Amniotic stem cell (primary cell): ENCODE data around the gene JMJD1C.
"Not testable (repeated sequence)": the region's sequence is repeated elsewhere in the genome, so short reads cannot be mapped to it uniquely, and the experiment has no call there.

ENCODE experiments used
- DNase-seq: peaks from one replicate; lab custom pipeline; 2025; lab: John Stamatoyannopoulos, UW

The JMJD1C gene

DNA sequence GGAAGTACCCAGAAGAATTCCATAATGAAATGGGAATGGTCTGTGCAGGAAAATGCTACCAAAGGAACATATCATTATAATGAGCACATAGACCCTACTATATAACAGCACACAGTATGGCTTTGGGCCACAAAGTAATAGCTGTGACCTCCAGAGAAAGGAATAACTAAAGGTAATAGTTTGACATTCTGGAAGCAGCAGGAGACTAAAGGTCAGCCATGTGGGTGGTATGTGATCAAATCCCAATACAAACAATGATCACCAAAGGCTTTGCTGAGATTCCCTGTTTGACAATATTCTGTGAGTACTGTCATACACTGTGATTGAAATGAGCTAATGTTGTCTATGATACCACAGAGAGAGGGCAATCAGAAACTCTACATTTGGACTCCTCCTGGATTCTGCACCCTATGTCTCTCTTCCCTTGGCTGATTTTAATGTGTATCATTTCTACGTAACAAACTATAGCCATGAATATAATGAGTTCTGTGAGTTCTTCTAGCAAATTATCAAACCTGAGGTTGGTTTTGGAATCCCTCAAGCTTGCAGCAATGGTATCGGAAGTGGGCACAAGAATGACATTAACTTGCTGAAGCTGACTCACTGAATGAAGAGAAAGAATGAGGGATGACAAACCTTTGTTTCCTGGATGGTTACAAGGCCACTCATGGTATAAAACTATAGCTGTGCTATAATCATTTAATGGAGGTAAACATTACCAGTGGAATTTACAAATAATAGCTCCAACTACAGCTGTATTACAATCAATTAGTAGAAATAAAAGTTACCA, 99.6 kb downstream of the JMJD1C start:
- no peak for DNase-seq

DNA sequence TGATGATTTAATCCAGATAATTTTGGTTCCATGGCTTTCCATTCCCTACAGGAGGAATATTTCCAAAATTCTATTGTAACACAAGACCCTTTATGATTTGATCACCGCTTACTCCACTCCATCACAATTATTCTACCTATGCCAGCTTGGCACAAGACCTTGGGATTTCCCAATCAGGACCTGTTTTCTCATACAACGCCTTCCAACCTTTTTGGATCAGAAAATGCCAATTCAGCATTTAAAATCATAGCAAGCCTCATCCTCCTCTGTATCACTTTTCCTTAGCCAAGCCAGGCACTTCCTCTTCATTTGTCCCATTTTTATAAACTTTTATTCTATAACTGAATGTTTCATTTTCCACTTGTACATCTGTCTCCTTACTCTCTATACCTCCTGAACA, 100.9 kb downstream of the JMJD1C start:
- DNase-seq: no peak

DNA sequence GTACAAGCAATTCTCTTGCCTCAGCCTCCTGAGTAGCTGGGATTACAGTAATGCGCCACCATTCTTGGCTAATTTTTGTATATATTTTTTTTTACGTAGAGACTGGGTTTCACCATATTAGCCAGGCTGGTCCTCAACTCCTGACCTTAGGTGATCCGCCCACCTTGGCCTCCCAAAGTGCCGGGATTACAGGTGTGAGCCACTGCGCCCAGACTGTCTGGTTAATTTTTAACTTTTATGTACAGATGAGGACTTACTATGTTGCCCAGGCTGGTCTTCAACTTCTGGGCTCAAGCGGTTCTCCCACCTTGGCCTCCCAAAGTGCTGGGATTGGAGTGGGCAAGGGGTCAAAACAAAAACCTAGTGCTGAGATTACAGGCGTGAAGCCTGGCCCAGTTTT, 101.8 kb downstream of the JMJD1C start:
- DNase-seq: no peak

DNA sequence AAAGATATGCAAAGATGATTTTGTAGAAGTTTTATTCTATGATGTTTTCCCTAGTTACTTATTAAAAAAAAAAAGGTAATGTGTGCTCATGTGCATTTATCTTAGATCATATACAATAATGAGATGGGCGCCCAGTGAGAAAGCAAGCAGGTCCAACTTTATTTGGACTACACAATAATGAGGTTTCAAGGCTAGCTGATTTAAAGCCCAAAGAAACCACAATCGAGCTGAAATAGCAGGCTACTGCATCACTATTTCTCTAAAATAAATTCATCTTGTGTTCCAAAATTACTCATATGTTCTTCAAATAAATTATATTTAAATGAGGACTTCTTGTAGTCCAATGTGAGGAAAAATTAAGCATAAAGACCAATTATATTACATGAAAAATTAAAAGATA, 110.1 kb downstream of the JMJD1C start:
- no peak for DNase-seq

DNA sequence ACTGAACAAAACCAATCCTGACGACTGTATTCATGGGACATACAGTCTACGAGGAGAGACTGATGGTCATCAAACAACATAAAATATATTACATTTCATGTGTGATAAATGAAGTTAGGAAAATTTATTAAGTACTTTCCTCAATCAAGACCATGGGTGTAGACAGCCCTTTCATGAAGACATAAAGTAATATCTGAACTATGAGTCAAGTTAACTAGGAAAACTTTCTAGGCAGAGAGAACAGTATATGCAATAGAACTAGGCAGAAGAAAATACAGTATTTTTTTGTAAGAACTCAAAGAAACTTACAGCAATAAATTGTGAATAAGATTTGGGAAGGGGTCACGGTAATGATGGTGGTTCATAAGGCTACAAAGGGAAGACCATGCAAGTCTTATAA, 112.8 kb downstream of the JMJD1C start:
- DNase-seq: no peak

DNA sequence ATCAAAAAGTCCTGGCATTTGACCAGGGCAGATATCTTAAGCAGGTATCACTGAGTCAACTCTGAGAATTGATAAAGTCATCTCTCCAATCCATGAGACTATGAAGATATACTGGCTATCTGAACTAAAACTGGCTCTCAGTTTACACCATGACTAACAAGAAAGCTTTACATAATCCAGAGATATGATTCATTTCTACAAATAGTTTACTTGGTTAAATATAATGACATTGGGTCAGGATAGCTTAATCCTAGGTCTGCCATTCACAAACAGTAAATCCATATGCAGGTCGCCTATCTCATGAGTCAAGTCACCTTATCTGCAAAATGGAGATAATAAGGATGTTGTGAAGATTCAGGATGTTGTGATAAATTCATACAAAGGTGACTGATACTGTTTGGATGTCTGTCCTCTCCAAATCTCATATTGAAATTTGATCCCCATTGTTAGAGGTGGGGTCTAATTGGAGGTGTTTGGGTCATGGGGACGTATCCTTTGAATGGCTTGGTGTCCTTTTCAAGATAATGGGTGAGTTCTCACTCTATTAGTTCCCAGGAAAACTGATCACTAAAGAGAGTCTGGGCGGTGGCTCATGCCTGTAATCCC, 117.4 kb downstream of the JMJD1C start:
- no peak for DNase-seq

DNA sequence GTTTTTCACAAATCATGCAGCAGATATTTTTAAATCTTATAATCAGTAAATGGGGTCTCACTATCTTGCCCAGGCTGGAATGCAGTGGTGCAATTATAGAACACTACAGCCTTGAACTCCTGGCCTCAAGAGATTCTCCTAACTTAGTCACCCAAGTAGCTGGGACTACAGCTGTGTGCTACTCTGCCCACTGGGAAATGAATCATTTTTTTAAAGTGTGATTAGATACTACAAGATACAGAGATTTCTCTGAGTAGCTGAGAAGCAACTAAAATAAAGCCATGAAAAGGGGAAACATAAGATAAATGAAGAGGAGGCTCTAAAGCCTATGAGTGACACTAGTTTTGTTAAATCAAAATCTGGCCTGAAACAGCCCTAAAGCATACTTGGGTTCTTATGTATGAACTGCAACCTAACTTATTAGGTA, 119.7 kb downstream of the JMJD1C start:
- DNase-seq: no peak

DNA sequence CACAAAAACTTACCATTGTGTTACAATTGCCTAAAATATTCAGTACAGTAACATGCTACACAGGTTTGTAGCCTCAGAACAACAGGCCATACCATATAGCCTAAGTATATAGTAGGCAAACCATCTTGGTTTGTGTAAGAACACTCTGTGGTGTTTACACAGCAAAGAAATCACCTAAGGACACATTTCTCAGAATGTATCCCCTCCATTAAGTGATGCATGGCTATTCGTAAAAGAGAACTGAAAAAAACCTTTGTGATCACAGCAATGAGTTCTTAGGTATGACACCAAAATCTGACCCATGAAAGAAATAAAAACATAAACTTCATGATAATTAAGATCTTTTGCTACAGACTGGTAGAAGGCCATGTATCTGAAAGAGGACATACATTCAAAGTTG, 121.5 kb downstream of the JMJD1C start:
- DNase-seq: no peak

DNA sequence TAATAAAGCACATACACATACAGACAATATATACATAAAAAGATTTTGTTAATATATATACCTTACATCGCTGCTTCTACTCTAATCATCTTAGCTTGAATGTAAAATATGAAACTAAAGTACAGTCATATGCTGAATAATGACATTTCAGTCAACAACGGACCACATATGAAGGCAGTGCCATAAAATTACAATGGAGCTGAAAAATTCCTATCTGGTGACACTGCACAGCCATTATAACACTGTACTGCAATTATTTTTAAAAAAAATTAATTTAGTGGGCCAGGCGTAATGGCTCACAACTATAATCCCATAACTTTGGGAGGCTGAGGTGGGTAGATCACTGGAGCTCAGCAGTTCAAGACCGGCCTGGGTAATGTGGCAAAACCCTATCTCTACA, 122.3 kb downstream of the JMJD1C start:
- DNase-seq: no peak

DNA sequence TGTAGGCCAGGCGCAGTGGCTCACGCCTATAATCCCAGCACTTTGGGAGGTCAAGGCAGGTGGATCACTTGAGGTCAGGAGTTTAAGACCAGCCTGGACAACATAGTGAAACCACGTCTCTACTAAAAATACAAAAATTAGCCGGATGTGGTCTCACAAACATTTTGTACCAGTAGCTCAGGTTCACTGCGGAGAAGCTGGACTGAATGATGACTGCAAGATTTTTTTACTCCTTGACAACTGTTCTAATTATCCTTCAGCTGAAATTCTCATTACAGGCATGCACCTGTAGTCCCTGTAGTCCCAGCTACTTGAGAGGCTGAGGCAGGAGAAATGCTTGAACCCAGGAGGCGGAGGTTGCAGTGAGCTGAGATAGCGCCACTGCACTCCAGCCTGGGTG, 126.1 kb downstream of the JMJD1C start:
- DNase-seq: not testable (repeated sequence)

DNA sequence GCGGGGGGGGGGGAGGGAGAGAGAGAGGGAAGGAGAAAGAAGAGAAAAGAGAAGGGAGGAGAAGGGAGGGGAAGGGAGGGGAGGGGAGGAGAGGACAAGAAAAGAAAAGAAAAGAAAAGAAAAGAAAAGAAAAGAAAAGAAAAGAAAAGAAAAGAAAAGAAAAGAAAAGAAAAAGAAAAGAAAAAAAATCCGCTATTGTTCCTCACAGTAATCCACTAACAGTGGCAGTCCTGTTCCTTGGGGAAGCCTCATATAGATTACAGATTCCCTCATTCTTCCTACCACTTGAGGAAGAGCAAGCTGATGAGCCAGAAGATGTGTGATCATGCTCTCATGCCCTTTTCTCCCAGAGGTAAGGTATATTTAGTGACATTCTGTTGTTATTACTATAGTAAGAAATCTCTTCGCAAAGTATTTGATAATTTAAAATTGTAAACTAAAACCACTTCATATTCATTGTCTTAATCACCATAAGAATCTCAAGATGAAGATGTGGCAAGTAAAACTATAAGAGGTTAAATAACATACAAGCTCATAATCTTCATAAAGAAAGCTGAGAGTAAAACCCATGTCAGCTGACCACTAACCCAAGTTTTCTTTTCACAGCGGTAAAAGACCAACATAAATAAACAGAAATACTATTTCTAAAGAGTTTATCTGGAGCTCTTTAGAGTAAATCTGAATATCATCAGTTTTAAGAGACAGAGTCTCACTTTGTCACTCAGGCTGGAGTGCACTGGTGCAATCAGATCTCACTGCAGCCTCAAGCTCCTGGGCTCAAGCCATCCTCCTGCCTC, 128.1 kb downstream of the JMJD1C start:
- no peak for DNase-seq

DNA sequence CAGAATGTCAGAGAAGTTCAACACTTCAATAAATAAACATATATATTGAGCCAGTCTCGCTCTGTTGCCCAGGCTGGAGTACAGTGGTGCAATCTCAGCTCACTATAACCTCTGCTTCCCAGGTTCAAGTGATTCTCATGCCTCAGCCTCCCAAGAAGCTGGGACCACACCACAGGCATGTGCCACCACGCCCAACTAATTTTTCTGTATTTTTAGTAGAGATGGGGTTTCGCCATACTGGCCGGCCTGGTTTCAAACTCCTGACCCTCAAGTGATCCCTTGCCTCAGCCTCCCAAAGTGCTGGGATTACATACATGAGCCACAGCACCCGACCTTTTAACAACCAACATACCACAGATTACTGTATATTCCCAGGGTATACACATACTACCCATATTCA, 134.2 kb downstream of the JMJD1C start:
- DNase-seq: no peak

DNA sequence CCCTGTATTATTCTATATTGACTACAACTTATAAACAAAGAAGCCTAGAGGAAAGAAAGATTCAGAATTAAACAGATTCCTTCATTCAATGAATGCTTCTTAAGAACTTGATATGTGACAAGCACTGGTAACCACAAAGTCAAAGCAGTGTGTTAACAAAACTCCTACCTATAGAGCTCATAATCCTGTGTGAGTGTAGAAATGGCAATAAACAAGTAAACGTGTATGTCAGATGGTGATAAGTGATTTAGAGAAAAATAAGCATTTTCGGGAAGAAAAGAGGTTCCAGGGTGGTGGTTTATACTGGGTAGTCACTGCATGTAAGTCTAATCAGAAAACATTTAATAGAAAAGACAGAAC, 141.3 kb downstream of the JMJD1C start:
- no peak for DNase-seq

DNA sequence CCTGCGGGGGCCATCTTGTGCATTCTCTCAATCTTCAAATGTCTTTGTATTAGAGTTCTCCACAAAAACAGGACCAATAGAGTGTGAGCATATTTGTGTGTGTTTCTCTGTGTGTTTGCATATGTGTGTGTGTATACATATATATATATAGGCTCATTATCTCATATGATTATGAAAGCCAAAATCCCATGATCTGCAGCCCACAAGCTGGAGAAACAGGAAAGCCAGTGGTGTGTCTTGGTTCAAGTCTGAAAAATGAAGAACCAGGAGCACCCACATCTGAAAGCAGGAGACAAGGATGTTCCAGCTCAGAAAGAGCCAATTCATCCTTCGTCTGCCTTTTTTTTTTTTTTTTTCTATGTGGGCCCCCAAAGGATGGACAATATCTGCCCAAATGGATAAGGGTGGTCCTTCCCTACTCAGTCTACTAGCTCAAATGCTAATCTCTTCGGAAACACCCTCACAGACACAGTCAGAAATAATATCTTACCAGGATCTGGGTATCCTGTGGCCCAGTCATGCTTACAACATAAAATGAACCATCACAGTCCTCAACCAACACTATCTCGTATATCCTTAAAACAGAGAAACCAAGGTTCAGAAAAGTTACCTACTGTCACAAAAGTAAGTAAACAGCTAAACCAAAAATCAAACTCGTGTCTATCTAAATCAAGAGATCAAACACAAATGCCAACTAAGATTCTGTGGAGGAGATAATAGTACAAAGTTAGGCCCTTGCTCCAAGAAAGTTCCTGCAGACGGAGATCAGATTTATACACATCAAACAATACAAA, 141.9 kb downstream of the JMJD1C start:
- DNase-seq: no peak

DNA sequence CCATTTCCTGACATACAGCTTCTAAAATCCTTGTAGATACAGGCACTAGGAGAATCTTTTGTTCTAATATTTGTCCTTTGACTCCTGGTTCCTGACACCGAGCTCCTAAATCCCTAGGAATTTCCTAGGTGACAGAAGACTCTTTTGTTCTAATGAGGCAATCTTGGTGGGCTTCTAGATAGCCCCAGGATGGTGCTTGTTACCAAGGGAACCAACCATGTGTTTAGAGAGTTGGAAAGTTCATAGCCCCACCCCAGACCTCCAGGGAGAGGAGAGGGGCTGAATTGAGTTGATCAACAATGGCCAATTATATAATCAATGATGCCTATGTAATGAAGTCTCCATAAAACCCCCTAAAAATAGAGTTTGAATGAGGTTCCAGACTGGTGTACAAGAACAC, 145.1 kb downstream of the JMJD1C start:
- DNase-seq: no peak

DNA sequence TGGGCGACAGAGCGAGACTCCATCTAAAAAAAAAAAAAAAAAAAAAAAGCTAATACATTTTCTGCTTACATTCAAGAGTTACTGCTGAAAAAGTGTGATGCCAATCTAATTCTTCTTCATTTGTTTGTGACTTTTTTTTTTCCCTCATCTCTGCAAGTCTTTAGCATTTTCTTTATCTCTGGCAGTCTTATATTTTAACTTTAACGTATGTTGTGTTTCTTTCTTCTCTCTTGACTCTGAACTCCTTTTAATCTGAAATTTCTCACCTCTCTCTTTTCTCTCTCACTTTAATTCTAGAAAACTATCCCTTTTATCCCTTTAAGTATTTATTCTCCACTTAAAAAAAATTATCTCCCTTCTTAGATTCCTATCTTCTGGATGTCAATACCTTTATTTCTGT, 146.5 kb downstream of the JMJD1C start:
- DNase-seq: no peak

DNA sequence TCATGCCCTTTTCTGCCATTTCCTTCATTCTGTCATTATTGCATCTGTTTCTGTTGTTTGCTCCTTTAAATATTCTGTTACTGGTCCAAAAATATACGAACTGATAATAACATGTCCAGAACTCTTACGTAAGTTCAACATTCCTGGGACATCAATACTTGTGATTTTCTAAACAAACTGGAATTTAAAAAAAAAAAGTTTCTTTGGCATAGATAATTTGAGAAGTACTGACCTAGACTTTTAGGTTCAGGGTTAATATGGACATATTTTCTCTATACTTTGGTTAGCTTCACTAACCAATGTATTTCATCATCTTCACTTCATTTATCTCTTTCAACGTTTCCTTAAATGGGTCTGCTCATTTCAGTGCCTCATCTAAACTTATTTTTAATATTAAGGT, 147.3 kb downstream of the JMJD1C start:
- no peak for DNase-seq

DNA sequence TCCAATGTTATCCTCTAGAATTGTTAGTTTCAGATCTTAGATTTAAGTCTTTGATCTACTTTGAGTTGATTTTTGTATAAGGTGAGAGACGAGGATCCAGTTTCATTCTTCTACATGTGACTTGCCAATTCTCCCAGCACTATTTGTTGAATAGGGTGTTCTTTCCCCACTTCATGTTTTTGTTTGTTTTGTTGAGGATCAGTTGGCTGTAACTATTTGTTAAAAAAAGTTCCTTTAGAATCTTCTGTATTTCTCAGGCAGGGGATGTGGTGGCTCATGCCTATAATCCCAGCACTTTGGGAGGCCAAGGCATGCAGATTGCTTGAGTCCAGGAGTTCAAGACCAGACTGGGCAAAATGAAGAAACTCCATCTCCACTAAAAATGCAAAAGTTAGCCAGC, 151.8 kb downstream of the JMJD1C start:
- DNase-seq: no peak

DNA sequence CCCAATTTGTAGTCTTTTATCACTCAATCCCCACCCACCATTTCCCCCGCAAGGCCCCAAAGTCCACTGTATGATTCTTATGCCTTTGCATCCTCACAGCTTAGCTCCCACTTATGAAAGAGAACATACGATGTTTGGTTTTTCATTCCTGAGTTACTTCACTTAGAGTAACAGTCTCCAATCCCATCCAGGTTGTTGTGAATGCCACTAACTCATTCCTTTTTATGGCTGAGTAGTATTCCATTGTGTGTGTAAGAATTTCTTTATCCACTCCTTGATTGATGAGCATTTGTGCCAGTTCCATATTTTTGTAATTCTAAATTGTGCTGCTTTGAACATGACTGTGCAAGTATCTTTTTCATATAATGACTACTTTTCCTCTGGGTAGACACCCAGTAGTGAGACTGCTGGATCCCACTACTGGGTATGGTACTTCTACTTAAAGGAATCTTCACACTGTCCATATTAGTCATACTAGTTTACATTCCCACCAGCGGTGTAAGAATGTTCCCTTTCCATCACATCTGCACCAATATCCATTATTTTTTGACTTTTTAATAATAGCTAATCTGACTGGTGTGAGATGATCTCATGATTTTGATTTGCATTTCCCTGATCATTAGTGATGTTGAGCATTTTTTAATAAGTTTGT, 152.6 kb downstream of the JMJD1C start:
- DNase-seq: no peak

DNA sequence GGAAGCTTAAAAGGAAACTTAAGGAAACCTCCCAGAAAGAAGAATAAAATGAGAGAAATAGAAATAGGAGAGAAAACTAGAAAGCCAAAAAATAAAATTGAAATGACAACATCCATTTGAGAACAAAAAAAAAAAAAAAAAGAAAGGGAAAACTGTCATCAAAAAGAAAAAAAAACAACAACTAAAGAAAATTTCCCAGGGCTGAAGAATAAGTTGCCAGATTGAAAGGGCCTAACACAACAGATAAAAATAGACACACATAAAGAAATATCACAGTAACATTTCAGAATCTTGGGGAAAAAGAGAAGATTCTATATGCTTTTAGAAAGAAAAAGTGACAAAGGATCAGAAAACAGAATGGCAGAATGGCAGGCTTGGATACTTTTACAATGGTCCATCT, 157.1 kb downstream of the JMJD1C start:
- DNase-seq: no peak

DNA sequence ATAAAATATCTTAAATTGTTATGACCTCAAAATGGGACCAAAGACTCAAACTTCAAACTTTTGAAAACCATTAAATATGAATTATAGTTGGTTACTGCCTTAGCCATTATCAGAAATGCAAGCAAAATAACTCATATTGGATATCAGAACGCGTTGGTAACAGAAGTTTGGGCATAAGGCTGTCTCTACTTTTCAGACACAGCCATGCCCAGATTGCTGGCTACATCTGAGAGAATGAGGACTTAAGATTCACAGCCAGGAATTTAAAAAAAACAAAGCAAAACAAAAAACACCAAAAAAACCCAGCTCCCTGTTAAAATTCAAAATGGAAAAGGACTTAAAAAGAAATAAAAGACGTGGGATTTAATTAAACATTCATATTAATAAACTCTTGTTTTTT, 161.6 kb downstream of the JMJD1C start:
- DNase-seq: no peak

DNA sequence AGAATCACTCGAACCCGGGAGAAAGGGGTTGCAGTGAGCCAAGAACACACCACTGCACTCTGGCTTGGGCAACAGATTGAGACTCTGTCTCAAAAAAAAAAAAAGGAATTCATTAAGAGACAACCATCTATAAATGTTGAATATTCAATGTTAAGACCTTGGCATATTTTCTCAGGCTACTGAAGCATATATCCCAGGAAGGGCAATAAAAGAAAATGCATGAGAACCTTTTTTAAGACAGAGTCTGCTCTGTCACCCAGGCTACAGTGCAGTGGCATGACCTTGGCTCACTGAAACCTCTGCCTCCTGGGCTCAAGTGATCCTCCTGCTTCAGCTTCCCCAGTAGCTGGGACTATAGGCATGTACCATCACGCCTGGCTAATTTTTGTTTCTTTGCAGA, 165.0 kb downstream of the JMJD1C start:
- DNase-seq: no peak
